Stimulated activated naive B cell treated with anti-CD40 and anti-IgM and Interleukin-4, amounts not matched to agents 10 μg/mL and 1 μg/mL and 100 μg/mL, for 72 hours (primary cell): ENCODE results near the gene KRT31.
A peak's percentile ranks its signal among the peaks of the same experiment; 100 is the strongest.
"Not testable (repeated sequence)": the region's sequence is repeated elsewhere in the genome, so short reads cannot be mapped to it uniquely, and the experiment has no call there.

Source experiments
- ATAC-seq, 2 donors: fragments of 150-1000 bp; cut with Tn5 transposase; replicated peaks; 2 replicates each; pipeline ENCODE4 v1.10.0; 2021; ENCODE audit warnings: moderate library complexity in 1 of 2
- DNase-seq: peaks from one replicate; pipeline ENCODE4 v3.0.0; 2021
- H3K27ac Mint-ChIP-seq: one replicate; pipeline ENCODE4 v1.8.0; 2022; ENCODE audit warnings: mild to moderate bottlenecking, mixed read lengths
- H3K27me3 Mint-ChIP-seq, 2 donors: one replicate each; pipeline ENCODE4 v1.8.0; 2022; ENCODE audit warnings: mixed read lengths in 2 of 2
- H3K36me3 Mint-ChIP-seq, 2 donors: one replicate each; pipeline ENCODE4 v1.8.0; 2022; ENCODE audit warnings: mixed read lengths in 2 of 2, mild to moderate bottlenecking in 1 of 2
- H3K4me1 Mint-ChIP-seq, 2 donors: one replicate each; pipeline ENCODE4 v1.8.0; 2022; ENCODE audit warnings: mixed read lengths in 2 of 2, mild to moderate bottlenecking in 1 of 2
- H3K4me3 Mint-ChIP-seq, 2 donors: one replicate each; pipeline ENCODE4 v1.8.0; 2022; ENCODE audit warnings: mild to moderate bottlenecking in 2 of 2, mixed read lengths in 2 of 2, moderate library complexity in 1 of 2
- H3K9me3 Mint-ChIP-seq, 2 donors: one replicate each; pipeline ENCODE4 v1.8.0; 2022; ENCODE audit warnings: mixed read lengths in 2 of 2, mild to moderate bottlenecking in 1 of 2

KRT31 gene

GRCh38 chr17:41411072-41411840 lies 13.8 kb upstream of the KRT31 start:
- Mint-ChIP-seq H3K4me1 (no peaks in the 10 kb centered on the region), H3K9me3 (no peaks in the 10 kb centered on the region), H3K4me3 (no peak overlapping the region), H3K36me3 (no peaks in the 10 kb centered on the region), H3K27me3 (peaks cover 19 to 45% of the 10 kb centered on the region in 2 donors), H3K27ac (no peak overlapping the region)
- DNase-seq (no peak), ATAC-seq (no peak)

DNA sequence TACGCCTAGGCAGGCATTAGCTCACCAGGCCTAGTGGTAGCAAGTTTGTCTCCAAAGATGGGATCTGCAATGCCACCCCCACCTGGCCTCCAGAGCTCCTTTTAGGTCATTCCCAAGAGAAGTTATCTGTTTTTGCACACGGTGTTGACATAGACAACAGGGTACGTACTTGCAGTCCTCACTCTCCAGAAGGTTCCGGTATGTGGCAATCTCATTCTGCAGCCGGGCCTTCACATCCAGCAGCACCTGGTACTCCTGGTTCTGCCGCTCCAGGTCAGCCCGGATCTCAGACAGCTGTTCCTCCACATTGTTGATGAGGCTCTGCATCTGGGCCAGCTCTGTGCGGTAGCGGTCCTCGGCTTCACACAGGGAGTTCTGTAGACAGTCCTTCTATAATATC lies 9.8 kb upstream of the KRT31 start:
- Mint-ChIP-seq H3K9me3 (no peaks in the 10 kb centered on the region), H3K27me3 (peaks cover 20 to 38% of the 10 kb centered on the region in 2 donors), H3K4me1 (no peaks in the 10 kb centered on the region), H3K4me3 (no peak overlapping the region), H3K36me3 (no peaks in the 10 kb centered on the region), H3K27ac (no peak overlapping the region)
- no peak for DNase-seq
- no peak for ATAC-seq

DNA sequence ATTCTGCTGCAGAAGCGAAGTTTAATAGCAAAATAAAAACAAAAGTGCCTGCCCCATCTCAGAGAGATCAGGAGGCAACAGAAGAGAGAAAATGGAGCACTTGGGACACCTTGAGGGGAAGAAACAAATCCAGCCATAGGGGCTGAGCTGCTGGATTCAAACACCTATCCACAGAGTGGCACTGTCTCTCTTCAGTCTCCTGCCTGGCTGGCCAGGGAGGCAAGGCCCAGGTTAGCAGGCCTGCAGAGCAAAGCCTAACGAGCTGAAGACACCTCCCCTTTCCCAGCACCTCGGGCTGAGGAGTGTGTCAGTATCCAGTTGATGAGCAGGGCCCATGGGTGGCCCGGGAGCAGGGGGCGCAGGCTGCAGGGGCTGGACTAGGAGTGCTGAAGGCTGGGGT lies 8.8 kb upstream of the KRT31 start:
- Mint-ChIP-seq H3K4me1 (no peaks in the 10 kb centered on the region), H3K36me3 (no peaks in the 10 kb centered on the region), H3K4me3 (no peak overlapping the region), H3K9me3 (no peaks in the 10 kb centered on the region), H3K27ac (no peak overlapping the region), H3K27me3 (peaks cover 25 to 30% of the 10 kb centered on the region in 2 donors)
- ATAC-seq (no peak), DNase-seq (no peak)

- H3K4me3 Mint-ChIP-seq = no peak overlapping the region
These were observed 6.7 kb upstream of the KRT31 start for GRCh38 chr17:41404024-41404671.

DNA sequence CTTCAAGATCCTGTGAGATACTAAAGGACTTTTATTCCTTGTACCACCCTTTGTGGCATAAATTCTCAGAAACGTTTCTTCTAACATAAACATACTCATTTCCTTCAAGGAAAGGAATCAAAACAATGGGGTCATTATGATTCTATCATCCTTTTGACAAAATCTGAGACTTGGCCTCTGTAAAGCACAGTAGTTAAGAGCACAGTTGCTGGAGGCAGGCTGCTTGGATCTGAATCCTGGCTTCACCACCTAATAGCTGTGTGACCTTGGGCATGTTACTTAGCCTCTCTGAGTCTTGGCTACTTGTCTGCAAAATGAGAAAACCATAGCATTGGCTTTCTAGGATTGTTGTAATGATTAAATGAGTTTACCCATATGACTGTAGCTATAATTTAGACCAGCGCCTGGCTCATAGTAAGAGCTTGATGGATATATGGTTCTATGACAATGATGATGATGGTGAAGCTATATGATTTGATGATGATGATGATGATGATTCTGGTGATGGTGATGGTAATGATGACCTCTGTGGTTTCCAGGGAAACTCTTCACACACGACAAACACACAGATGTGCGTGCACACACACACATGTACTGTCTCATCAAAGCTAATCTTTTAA lies 6.1 kb upstream of the KRT31 start:
- no peak for ATAC-seq
- no peaks in the 10 kb centered on the region for H3K36me3 Mint-ChIP-seq
- H3K9me3 Mint-ChIP-seq = no peaks in the 10 kb centered on the region
- no peaks in the 10 kb centered on the region for H3K4me1 Mint-ChIP-seq
- peaks cover 20 to 32% of the 10 kb centered on the region in 2 donors for H3K27me3 Mint-ChIP-seq
- no peak for DNase-seq
- no peak overlapping the region for H3K4me3 Mint-ChIP-seq
- no peak overlapping the region for H3K27ac Mint-ChIP-seq

More at GRCh38 chr17:41404024-41404671, 6.7 kb upstream of the KRT31 start:
- no peak overlapping the region for H3K27ac Mint-ChIP-seq
- no peak for DNase-seq
- peak in 1 of 2 donors; percentile 53 for ATAC-seq
- H3K36me3 Mint-ChIP-seq = no peaks in the 10 kb centered on the region
- H3K9me3 Mint-ChIP-seq = no peaks in the 10 kb centered on the region
- peaks cover 25 to 36% of the 10 kb centered on the region in 2 donors for H3K27me3 Mint-ChIP-seq
- H3K4me1 Mint-ChIP-seq = no peaks in the 10 kb centered on the region

GRCh38 chr17:41402161-41402560 lies 4.8 kb upstream of the KRT31 start:
- no peaks in the 10 kb centered on the region for H3K9me3 Mint-ChIP-seq
- no peaks in the 10 kb centered on the region for H3K4me1 Mint-ChIP-seq
- no peak overlapping the region for H3K27ac Mint-ChIP-seq
- peaks cover 26 to 34% of the 10 kb centered on the region in 2 donors for H3K27me3 Mint-ChIP-seq
- no peak for DNase-seq
- H3K4me3 Mint-ChIP-seq = no peak overlapping the region
- H3K36me3 Mint-ChIP-seq = no peaks in the 10 kb centered on the region
- no peak for ATAC-seq

- DNase-seq (no peak), ATAC-seq (no peak)
- H3K27me3 Mint-ChIP-seq = peaks cover 28 to 41% of the 10 kb centered on the region in 2 donors
- H3K9me3 Mint-ChIP-seq = no peaks in the 10 kb centered on the region
- H3K4me3 Mint-ChIP-seq = no peak overlapping the region
- no peaks in the 10 kb centered on the region for H3K36me3 Mint-ChIP-seq
- no peaks in the 10 kb centered on the region for H3K4me1 Mint-ChIP-seq
- H3K27ac Mint-ChIP-seq = no peak overlapping the region
These were observed 1.1 kb downstream of the KRT31 start for GRCh38 chr17:41396340-41396739.

DNA sequence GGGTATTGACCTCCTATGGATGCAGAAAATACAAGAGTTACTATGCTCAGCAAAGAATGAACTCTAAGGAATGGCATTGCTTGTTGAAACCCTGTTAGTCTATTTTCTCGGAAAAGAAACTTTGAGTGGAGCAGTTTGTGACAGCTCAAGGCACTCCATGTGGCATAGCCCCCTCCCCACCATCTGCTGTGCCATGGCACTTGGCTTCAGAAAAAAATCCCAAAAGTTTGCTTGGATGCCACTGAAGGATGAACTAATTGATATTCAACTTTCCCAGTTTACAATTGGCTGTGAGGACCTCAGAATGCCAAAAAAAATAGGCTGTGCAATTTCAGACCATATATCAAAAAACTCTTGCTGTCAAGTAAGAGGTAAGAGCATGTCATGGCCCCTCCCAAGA lies 1.8 kb downstream of the KRT31 start:
- no peaks in the 10 kb centered on the region for H3K9me3 Mint-ChIP-seq
- H3K27ac Mint-ChIP-seq = no peak overlapping the region
- no peak overlapping the region for H3K4me3 Mint-ChIP-seq
- peaks cover 31 to 38% of the 10 kb centered on the region in 2 donors for H3K27me3 Mint-ChIP-seq
- H3K4me1 Mint-ChIP-seq = no peaks in the 10 kb centered on the region
- ATAC-seq = no peak
- DNase-seq = no peak
- H3K36me3 Mint-ChIP-seq = no peaks in the 10 kb centered on the region

DNA sequence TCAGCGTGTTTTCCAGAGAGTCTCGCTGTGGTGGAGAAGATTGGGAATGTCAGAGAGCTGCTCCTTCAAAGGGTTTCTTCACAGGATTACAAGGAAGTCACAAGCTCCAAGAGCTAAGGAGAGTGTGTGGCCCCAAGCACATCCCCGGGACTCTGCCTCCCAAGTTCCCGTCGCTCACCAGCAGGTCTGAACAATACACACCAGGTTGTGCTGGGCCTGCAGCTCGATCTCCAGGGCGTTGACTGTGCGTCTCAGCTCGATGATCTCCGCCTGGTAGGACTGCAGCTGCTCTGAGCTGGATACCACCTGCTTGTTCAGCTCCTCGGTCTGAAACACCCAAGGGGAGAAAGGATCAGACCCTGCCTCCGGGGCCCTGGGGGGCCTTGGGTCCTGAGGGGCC lies 2.4 kb downstream of the KRT31 start:
- not testable (repeated sequence) for ATAC-seq, H3K4me1 Mint-ChIP-seq, DNase-seq, H3K36me3 Mint-ChIP-seq, H3K4me3 Mint-ChIP-seq, H3K27ac Mint-ChIP-seq, H3K9me3 Mint-ChIP-seq
- peaks cover 31 to 39% of the 10 kb centered on the region in 2 donors for H3K27me3 Mint-ChIP-seq

GRCh38 chr17:41394254-41394996 lies 3.0 kb downstream of the KRT31 start:
- Mint-ChIP-seq H3K9me3 (no peaks in the 10 kb centered on the region), H3K4me3 (no peak overlapping the region), H3K36me3 (no peaks in the 10 kb centered on the region), H3K27me3 (peaks cover 35 to 40% of the 10 kb centered on the region in 2 donors), H3K27ac (no peak overlapping the region), H3K4me1 (no peaks in the 10 kb centered on the region)
- ATAC-seq = no peak
- DNase-seq = no peak

GRCh38 chr17:41393826-41394225 lies 3.6 kb downstream of the KRT31 start:
- Mint-ChIP-seq H3K36me3 (no peaks in the 10 kb centered on the region), H3K27ac (no peak overlapping the region), H3K4me3 (no peak overlapping the region), H3K4me1 (no peaks in the 10 kb centered on the region), H3K9me3 (peaks cover 0 to 1% of the 10 kb centered on the region in 2 donors), H3K27me3 (peaks cover 41% of the 10 kb centered on the region in 2 donors)
- no peak for ATAC-seq
- DNase-seq = no peak

DNA sequence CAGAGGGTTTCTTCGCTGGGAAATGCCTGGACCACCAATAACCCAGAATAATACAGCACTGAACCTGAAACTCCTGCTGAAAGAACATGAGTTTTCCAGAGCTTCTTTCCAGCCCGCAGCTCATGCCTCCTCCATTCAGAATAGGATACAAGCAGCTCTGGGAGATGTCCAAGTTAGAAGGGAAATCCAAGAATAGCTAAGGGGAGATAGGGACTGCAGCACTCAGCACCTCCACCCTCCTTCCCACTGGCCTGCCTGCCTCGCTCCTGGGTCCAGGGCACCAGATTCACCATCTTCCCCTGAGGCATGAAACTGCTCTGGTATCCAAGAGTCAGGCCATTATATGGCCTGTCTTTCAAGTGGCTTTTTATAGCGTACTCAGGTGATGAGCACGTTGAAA lies 4.1 kb downstream of the KRT31 start:
- Mint-ChIP-seq H3K27ac (no peak overlapping the region), H3K36me3 (no peaks in the 10 kb centered on the region), H3K27me3 (peaks cover 41 to 46% of the 10 kb centered on the region in 2 donors), H3K9me3 (peaks cover 0 to 1% of the 10 kb centered on the region in 2 donors), H3K4me1 (no peaks in the 10 kb centered on the region), H3K4me3 (no peak overlapping the region)
- ATAC-seq = no peak
- DNase-seq = no peak

DNA sequence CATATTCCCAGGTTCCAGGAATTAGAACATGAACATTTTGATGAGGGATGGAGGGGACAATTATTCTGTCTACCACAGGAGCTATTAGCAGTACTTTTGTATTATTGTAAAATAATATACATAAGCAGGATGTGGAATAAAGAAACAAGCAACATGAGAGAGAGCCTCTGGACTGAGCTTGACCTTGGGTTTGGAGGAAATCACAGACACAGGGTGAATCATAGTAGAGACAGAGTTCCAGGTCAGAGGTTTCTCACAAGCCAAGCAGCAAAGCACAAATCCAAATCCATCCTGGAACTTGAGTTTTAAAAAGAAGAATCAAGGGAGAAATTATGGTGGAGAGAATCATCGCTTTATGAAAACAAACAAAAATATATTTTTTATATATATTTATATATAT lies 5.1 kb downstream of the KRT31 start:
- ATAC-seq = no peak
- Mint-ChIP-seq H3K4me1 (no peaks in the 10 kb centered on the region), H3K4me3 (no peak overlapping the region), H3K27me3 (peaks cover 35 to 48% of the 10 kb centered on the region in 2 donors), H3K36me3 (no peaks in the 10 kb centered on the region), H3K27ac (no peak overlapping the region), H3K9me3 (peaks cover 4 to 5% of the 10 kb centered on the region in 2 donors)
- no peak for DNase-seq

GRCh38 chr17:41391535-41391934 lies 5.9 kb downstream of the KRT31 start:
- Mint-ChIP-seq H3K4me3 (no peak overlapping the region), H3K27ac (no peak overlapping the region), H3K27me3 (peaks cover 37 to 49% of the 10 kb centered on the region in 2 donors), H3K9me3 (peaks cover 9% of the 10 kb centered on the region in 2 donors), H3K4me1 (no peaks in the 10 kb centered on the region), H3K36me3 (peaks cover 2 to 3% of the 10 kb centered on the region in 2 donors)
- no peak for DNase-seq
- ATAC-seq = no peak
